ENCODE measurements around the gene PALLD. TPM values are rescaled to one million over a fixed set of nuclear protein-coding genes. Genes with fewer than 3 reads are reported as not detected.

Gene PALLD
- total RNA-seq, 2 donors from 2014 or later: 72.1 to 195 TPM

GRCh38 chr4:168654104-168654847 is 157.4 kb downstream of the PALLD start:
- Histone ChIP-seq H3K27ac (peak overlapping the region; percentile 57), H3K36me3 (no peaks in the 10 kb centered on the region), H3K4me3 (peak overlapping the region; percentile 31), H3K9ac (ENCODE audit: low read depth in 2 of 2, low read length in 2 of 2) (peak overlapping the region in 1 of 2 donors; percentile 69), H3K27me3 (no peaks in the 10 kb centered on the region), H3K4me1 (no peaks in the 10 kb centered on the region), H3K9me3 (no peaks in the 10 kb centered on the region)
- intact Hi-C loops (cut with DNase I): no loop called here
- TF ChIP-seq, protein P1, sequence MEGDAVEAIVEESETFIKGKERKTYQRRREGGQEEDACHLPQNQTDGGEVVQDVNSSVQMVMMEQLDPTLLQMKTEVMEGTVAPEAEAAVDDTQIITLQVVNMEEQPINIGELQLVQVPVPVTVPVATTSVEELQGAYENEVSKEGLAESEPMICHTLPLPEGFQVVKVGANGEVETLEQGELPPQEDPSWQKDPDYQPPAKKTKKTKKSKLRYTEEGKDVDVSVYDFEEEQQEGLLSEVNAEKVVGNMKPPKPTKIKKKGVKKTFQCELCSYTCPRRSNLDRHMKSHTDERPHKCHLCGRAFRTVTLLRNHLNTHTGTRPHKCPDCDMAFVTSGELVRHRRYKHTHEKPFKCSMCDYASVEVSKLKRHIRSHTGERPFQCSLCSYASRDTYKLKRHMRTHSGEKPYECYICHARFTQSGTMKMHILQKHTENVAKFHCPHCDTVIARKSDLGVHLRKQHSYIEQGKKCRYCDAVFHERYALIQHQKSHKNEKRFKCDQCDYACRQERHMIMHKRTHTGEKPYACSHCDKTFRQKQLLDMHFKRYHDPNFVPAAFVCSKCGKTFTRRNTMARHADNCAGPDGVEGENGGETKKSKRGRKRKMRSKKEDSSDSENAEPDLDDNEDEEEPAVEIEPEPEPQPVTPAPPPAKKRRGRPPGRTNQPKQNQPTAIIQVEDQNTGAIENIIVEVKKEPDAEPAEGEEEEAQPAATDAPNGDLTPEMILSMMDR (IDR thresholded peaks at IDR 0.05): no peak
- peak; percentile 88 for DNase-seq

DNA sequence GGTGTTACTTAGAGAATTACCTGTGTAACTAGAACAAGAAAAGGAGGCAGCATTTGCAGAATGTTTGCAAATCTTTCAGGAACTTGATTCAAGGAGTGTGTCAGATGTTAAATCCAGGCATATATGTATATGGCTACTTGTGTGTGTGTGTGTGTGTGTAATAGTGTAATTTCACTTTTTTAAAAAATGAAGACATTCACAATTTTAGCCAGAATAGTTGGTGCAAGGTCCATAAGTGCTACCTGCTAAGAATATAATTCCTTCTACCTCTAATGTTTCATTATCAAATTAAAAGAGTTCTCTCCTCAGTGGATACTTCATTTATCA is 158.0 kb downstream of the PALLD start:
- peak overlapping the region; percentile 57 for H3K27ac ChIP-seq
- H3K27me3 ChIP-seq: no peaks in the 10 kb centered on the region
- H3K4me1 ChIP-seq: no peaks in the 10 kb centered on the region
- H3K9ac ChIP-seq (ENCODE audit: low read depth in 2 of 2, low read length in 2 of 2): peak overlapping the region in 1 of 2 donors; percentile 69
- no peaks in the 10 kb centered on the region for H3K36me3 ChIP-seq
- intact Hi-C loops (cut with DNase I): no loop called here
- no peak for DNase-seq
- TF ChIP-seq, protein P1 (IDR thresholded peaks at IDR 0.05): no peak
- H3K9me3 ChIP-seq: no peaks in the 10 kb centered on the region
- H3K4me3 ChIP-seq: peak overlapping the region; percentile 31

- Histone ChIP-seq H3K9ac (ENCODE audit: low read depth in 2 of 2, low read length in 2 of 2) (peak overlapping the region in 1 of 2 donors; percentile 69), H3K27ac (peak overlapping the region; percentile 57), H3K27me3 (no peaks in the 10 kb centered on the region), H3K4me3 (peak overlapping the region; percentile 31), H3K4me1 (no peaks in the 10 kb centered on the region), H3K36me3 (no peaks in the 10 kb centered on the region), H3K9me3 (no peaks in the 10 kb centered on the region)
- TF ChIP-seq, protein P1 (IDR thresholded peaks at IDR 0.05): no peak
- intact Hi-C loops (cut with DNase I): no loop called here
- no peak for DNase-seq
Observed at GRCh38 chr4:168655182-168655581, 158.3 kb downstream of the PALLD start.

DNA sequence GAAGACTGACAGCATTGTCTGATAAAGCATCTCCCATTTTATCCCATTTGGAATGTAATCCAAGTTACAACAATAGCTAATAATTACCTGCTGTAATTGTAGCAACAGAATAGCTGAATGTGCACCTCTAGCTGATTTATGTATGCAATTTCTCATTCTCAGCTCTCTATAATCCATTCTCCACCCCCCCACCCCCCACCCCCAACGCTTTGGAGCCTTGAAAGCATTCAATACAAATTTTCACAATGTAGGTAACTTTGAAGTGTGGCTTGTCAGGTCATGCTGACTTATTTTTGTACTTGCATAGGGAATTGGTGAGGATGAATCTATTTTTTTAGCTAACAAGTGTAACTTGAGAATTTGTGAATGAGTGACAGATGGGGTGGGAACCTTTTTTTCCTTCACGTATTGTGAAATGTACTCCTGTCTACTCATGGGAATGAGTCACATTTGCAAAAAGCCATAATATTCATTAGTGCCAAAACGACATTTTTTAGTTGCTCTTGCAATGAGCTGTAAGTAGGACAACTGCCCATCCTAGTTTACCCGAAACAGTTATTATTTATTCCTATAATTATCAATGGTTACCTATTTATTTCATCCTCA is 159.3 kb downstream of the PALLD start:
- peak overlapping the region; percentile 31 for H3K4me3 ChIP-seq
- no peaks in the 10 kb centered on the region for H3K27me3 ChIP-seq
- no peak for DNase-seq
- H3K4me1 ChIP-seq: no peaks in the 10 kb centered on the region
- intact Hi-C loops (cut with DNase I): no loop called here
- TF ChIP-seq, protein P1 (IDR thresholded peaks at IDR 0.05): no peak
- no peak overlapping the region for H3K27ac ChIP-seq
- H3K36me3 ChIP-seq: no peaks in the 10 kb centered on the region
- no peaks in the 10 kb centered on the region for H3K9me3 ChIP-seq
- H3K9ac ChIP-seq (ENCODE audit: low read depth in 2 of 2, low read length in 2 of 2): peak overlapping the region in 1 of 2 donors; percentile 69

- intact Hi-C loops (cut with DNase I): no loop called here
- Histone ChIP-seq H3K4me3 (no peak overlapping the region), H3K9me3 (no peaks in the 10 kb centered on the region), H3K4me1 (no peaks in the 10 kb centered on the region), H3K9ac (ENCODE audit: low read depth in 2 of 2, low read length in 2 of 2) (no peak overlapping the region), H3K36me3 (no peaks in the 10 kb centered on the region), H3K27ac (no peak overlapping the region), H3K27me3 (no peaks in the 10 kb centered on the region)
- TF ChIP-seq, protein P1 (IDR thresholded peaks at IDR 0.05): no peak
- DNase-seq: no peak
Observed at GRCh38 chr4:168656946-168657473, 160.2 kb downstream of the PALLD start.

Measured in colonic mucosa (tissue), 4 donors.